HepG2 (cell line): ENCODE data around the gene FCGR3A. TPM values are rescaled to one million over a fixed set of nuclear protein-coding genes. Genes with fewer than 3 reads are reported as not detected.
"Not testable (repeated sequence)": the region's sequence is repeated elsewhere in the genome, so short reads cannot be mapped to it uniquely, and the experiment has no call there.

Experiments
- ATAC-seq: fragments of 200-7000 bp; cut with Tn5 transposase; 3 replicates; pipeline ENCODE4 v1.9.1; 2020; ENCODE audit warnings: mild to moderate bottlenecking, moderate library complexity
- BruUV-seq: library from RNA; stranded (reverse); fragments of 400-500 nt; replicated peaks from 2 replicates; lab custom pipeline; 2021; lab: Mats Ljungman, UMichigan
- CTCF ChIA-PET: fragments of 300-600 bp; formaldehyde crosslinking; extraction: SDS; loops from one replicate; lab custom pipeline; 2021; ENCODE audit warnings: low total read pairs, inconsistent platforms, low intra/inter-chr PET ratio; lab: Yijun Ruan, JAX
- POLR2A ChIA-PET: fragments of 350-600 bp; sonication (Branson Sonifier 250); formaldehyde crosslinking; loops from one replicate; lab custom pipeline; 2020; ENCODE audit warnings: antibody characterized with exemption, inconsistent platforms; lab: Yijun Ruan, JAX
- DNase-seq: peaks from one replicate; pipeline ENCODE4 v3.0.0-alpha.2; 2015; ENCODE audit warnings: low spot score
- FAIRE-seq: peaks from 3 replicates; lab custom pipeline; 2011; peaks lifted over from hg19 to GRCh38; lab: Jason Lieb, UNC
- H2AFZ ChIP-seq: one replicate; pipeline ENCODE4 v1.6.1; 2011; ENCODE audit warnings: low read length, inconsistent platforms
- H3K27ac ChIP-seq: fragments of 300-600 bp; 3 replicates; pipeline ENCODE4 v1.8.0; 2011; ENCODE audit warnings: mixed run types, mild to moderate bottlenecking, mixed read lengths, low read length, inconsistent platforms; ENCODE audit not compliant: insufficient read depth; ENCODE audit errors: extremely low read length
- H3K27me3 ChIP-seq, 2 experiments: fragments of 200-600 bp in 1 of 2; 2 replicates in 1 of 2; 3 replicates in 1 of 2; pipeline versions ENCODE4 v1.6.0 to v1.8.0; 2011; ENCODE audit warnings: low read length in 2 of 2, mild to moderate bottlenecking in 2 of 2, moderate library complexity in 2 of 2, inconsistent platforms in 1 of 2; ENCODE audit not compliant: insufficient read depth in 2 of 2, control insufficient read depth in 1 of 2
- H3K36me3 ChIP-seq, 2 experiments: fragments of 200-600 bp in 1 of 2; replicated peaks in 1 of 2; 2 replicates in 1 of 2; 3 replicates in 1 of 2; pipeline versions ENCODE4 v1.5.1 to v1.8.0; 2011; ENCODE audit warnings: low read length in 2 of 2, inconsistent platforms in 1 of 2; ENCODE audit not compliant: insufficient read depth in 2 of 2, control insufficient read depth in 1 of 2
- H3K4me1 ChIP-seq: 2 replicates; pipeline ENCODE4 v1.5.1; 2012; ENCODE audit warnings: low read length, inconsistent platforms; ENCODE audit not compliant: insufficient read depth
- H3K4me2 ChIP-seq: 2 replicates; pipeline ENCODE4 v1.6.0; 2011; ENCODE audit warnings: low read depth, low read length, inconsistent platforms
- H3K4me3 ChIP-seq, 3 experiments: fragments of 200-600 bp in 1 of 3; sonication (generic), shearing (Covaris generic) in 1 of 3; replicated peaks in 1 of 3; 2 replicates each; pipeline ENCODE4 v1.5.1; 2011 to 2016; ENCODE audit warnings: low read length in 3 of 3, inconsistent platforms in 2 of 3, low read depth in 2 of 3, mild to moderate bottlenecking in 2 of 3, control low read depth in 1 of 3, mixed read lengths in 1 of 3; ENCODE audit not compliant: insufficient read depth in 1 of 3
- H3K79me2 ChIP-seq: one replicate; pipeline ENCODE4 v1.6.1; 2011; ENCODE audit warnings: low read length, inconsistent platforms; ENCODE audit not compliant: insufficient read depth
- H3K9ac ChIP-seq: 2 replicates; pipeline ENCODE4 v1.6.0; 2011; ENCODE audit warnings: mild to moderate bottlenecking, low read depth, low read length, inconsistent platforms; ENCODE audit not compliant: insufficient read depth
- H3K9me3 ChIP-seq: 2 replicates; pipeline ENCODE4 v1.5.1; 2012; ENCODE audit warnings: mild to moderate bottlenecking, low read length
- H4K20me1 ChIP-seq: 2 replicates; pipeline ENCODE4 v1.6.0; 2011; ENCODE audit warnings: inconsistent platforms, mild to moderate bottlenecking, low read length, moderate library complexity; ENCODE audit not compliant: insufficient read depth
- MTA1 ChIP-seq: sonication (generic); formaldehyde crosslinking; IDR thresholded peaks from 2 replicates; pipeline ENCODE4 v1.4.0; 2020; ENCODE audit warnings: missing genetic modification reagents, mild to moderate bottlenecking, borderline replicate concordance
- ZNF777 ChIP-seq: sonication (generic); formaldehyde crosslinking; IDR thresholded peaks from 2 replicates; pipeline ENCODE4 v1.4.0; 2020; ENCODE audit warnings: missing genetic modification reagents
- WGBS: methylation state at CpG from one replicate; pipeline ENCODE4 v1.1.6; 2017; ENCODE audit warnings: low lambda C conversion rate; 5-methylcytosine and 5-hydroxymethylcytosine counted together
- in situ Hi-C: cut with HindIII; loops from 2 replicates; pipeline ENCODE4 v1.10.0; 2017; ENCODE audit warnings: low pct_unique_long_range_greater_than_20kb; ENCODE audit not compliant: extremely low pct_ligation_motif_present
- intact Hi-C: fragments of 100-400 bp; cut with micrococcal nuclease; formaldehyde crosslinking; loops from one replicate; pipeline ENCODE4 v1.10.0; 2022; ENCODE audit not compliant: unreplicated experiment
- polyA plus RNA-seq, 8 experiments: library from polyadenylated mRNA; depleted of rRNA in 3 of 8; stranded (reverse) in 7 of 8; unstranded in 1 of 8; fragments of >200 nt; fragmentation: Illumina TruSeq in 4 of 8; extraction: Trizol in 4 of 8; gene quantifications; 2 replicates each; pipeline versions ENCODE4 v1.2.1 to v1.2.3, GENCODE V29; 2011 to 2016; ENCODE audit warnings: low read depth in 4 of 8, missing spikeins in 1 of 8, mixed read lengths in 1 of 8; ENCODE audit not compliant: insufficient read depth in 1 of 8
- total RNA-seq, 5 experiments: library from RNA; depleted of rRNA; stranded (reverse); fragments of >200 nt; fragmentation: Illumina TruSeq; extraction: Trizol; gene quantifications; 2 replicates each; pipeline ENCODE4 v1.2.3, GENCODE V29; 2016; ENCODE audit warnings: low read depth in 1 of 5

The FCGR3A gene
- total and polyA plus RNA-seq, 2 of the 13 experiments (the other 11 are each of a cell fraction or from before 2014, with no cell fraction given) = not detected

- H3K36me3 ChIP-seq, H3K79me2 ChIP-seq, in situ Hi-C loops, H3K27me3 ChIP-seq, POLR2A ChIA-PET, ATAC-seq, H3K9ac ChIP-seq, H3K9me3 ChIP-seq, CTCF ChIA-PET, BruUV-seq, FAIRE-seq, intact Hi-C loops, H3K4me3 ChIP-seq, H3K4me2 ChIP-seq, DNase-seq, H4K20me1 ChIP-seq, H3K4me1 ChIP-seq, H2AFZ ChIP-seq, H3K27ac ChIP-seq: not testable (repeated sequence)
- WGBS = 89% methylated on average over 12 of the region's 23 CpGs
These were observed 24.3 kb downstream of the FCGR3A start for GRCh38 chr1:161525321-161525720.

DNA sequence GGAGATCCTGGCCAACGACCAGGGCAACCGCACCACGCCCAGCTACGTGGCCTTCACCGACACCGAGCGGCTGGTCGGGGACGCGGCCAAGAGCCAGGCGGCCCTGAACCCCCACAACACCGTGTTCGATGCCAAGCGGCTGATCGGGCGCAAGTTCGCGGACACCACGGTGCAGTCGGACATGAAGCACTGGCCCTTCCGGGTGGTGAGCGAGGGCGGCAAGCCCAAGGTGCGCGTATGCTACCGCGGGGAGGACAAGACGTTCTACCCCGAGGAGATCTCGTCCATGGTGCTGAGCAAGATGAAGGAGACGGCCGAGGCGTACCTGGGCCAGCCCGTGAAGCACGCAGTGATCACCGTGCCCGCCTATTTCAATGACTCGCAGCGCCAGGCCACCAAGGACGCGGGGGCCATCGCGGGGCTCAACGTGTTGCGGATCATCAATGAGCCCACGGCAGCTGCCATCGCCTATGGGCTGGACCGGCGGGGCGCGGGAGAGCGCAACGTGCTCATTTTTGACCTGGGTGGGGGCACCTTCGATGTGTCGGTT is 24.8 kb downstream of the FCGR3A start:
- intact Hi-C loops, BruUV-seq, H3K9me3 ChIP-seq, H3K27ac ChIP-seq, H3K4me3 ChIP-seq, H3K27me3 ChIP-seq, POLR2A ChIA-PET, in situ Hi-C loops, H3K9ac ChIP-seq, H2AFZ ChIP-seq, H3K36me3 ChIP-seq, H3K4me2 ChIP-seq, CTCF ChIA-PET, FAIRE-seq, H4K20me1 ChIP-seq, H3K4me1 ChIP-seq, H3K79me2 ChIP-seq, DNase-seq: not testable (repeated sequence)
- TF ChIP-seq MTA1 (CRISPR knock-in tag) (0 out of 2 replicates have a peak, but pooled peaks have one; percentile 13), ZNF777 (peak; percentile 65)
- ATAC-seq = peak; percentile 24
- WGBS = 71% methylated on average over 14 of the region's 55 CpGs
